PC-9 (cell line): ENCODE results near the gene SPACA5. TPM values are rescaled to one million over a fixed set of nuclear protein-coding genes. Genes with fewer than 3 reads are reported as not detected.

ENCODE experiments used
- BruUV-seq: library from RNA; stranded (reverse); fragments of 400-500 nt; replicated peaks from 2 replicates; lab custom pipeline; 2021; lab: Mats Ljungman, UMichigan
- CTCF ChIA-PET: fragments of 300-600 bp; sonication (Branson Sonifier 250); formaldehyde crosslinking; loops from one replicate; lab custom pipeline; 2022; ENCODE audit warnings: antibody characterized with exemption; lab: Charles Lee
- POLR2A ChIA-PET: fragments of 300-600 bp; sonication (Branson Sonifier 250); formaldehyde crosslinking; loops from one replicate; lab custom pipeline; 2022; ENCODE audit warnings: antibody characterized with exemption; ENCODE audit not compliant: unreplicated experiment; lab: Charles Lee
- DNase-seq, 2 experiments: peaks; one replicate each; pipeline versions ENCODE4 v3.0.0 to v3.0.0-alpha.2; 2015 to 2022; ENCODE audit warnings: mixed read lengths in 1 of 2
- H2AFZ ChIP-seq: fragments of 200-600 bp; sonication (generic); 2 replicates; pipeline ENCODE4 v1.8.1; 2017; ENCODE audit warnings: antibody characterized with exemption
- H3F3A ChIP-seq: fragments of 200-600 bp; sonication (generic); 2 replicates; pipeline ENCODE4 v1.8.1; 2017; ENCODE audit warnings: antibody characterized with exemption, mild to moderate bottlenecking, low read depth; ENCODE audit not compliant: insufficient read depth
- H3K27ac ChIP-seq: fragments of 200-600 bp; sonication (generic); 2 replicates; pipeline ENCODE4 v1.6.1; 2016; ENCODE audit warnings: mixed run types
- H3K27me3 ChIP-seq: fragments of 200-600 bp; sonication (generic); 2 replicates; pipeline ENCODE4 v1.6.1; 2016; ENCODE audit warnings: low read depth, mixed run types; ENCODE audit not compliant: insufficient read depth
- H3K36me3 ChIP-seq: fragments of 200-600 bp; sonication (generic); 2 replicates; pipeline ENCODE4 v1.6.1; 2016; ENCODE audit warnings: low read depth, mixed run types
- H3K4me1 ChIP-seq: fragments of 200-600 bp; sonication (generic); replicated peaks from 2 replicates; pipeline ENCODE4 v1.6.1; 2016; ENCODE audit warnings: mixed run types; ENCODE audit not compliant: insufficient read depth
- H3K4me2 ChIP-seq: fragments of 200-600 bp; sonication (generic); 2 replicates; pipeline ENCODE4 v1.6.1; 2017; ENCODE audit warnings: mixed run types
- H3K4me3 ChIP-seq: fragments of 200-600 bp; sonication (generic); 2 replicates; pipeline ENCODE4 v1.6.1; 2016; ENCODE audit warnings: mixed run types
- H3K79me2 ChIP-seq: fragments of 200-600 bp; sonication (generic); 2 replicates; pipeline ENCODE4 v1.6.1; 2017; ENCODE audit warnings: low read depth, mixed run types
- H3K9me2 ChIP-seq: fragments of 200-600 bp; sonication (generic); 2 replicates; pipeline ENCODE4 v1.8.1; 2017; ENCODE audit warnings: mild to moderate bottlenecking; ENCODE audit not compliant: insufficient read depth
- H3K9me3 ChIP-seq: fragments of 200-600 bp; sonication (generic); 2 replicates; pipeline ENCODE4 v1.8.1; 2016; ENCODE audit warnings: low read depth; ENCODE audit not compliant: insufficient read depth
- H4K20me1 ChIP-seq: fragments of 200-600 bp; sonication (generic); 2 replicates; pipeline ENCODE4 v1.8.1; 2017; ENCODE audit not compliant: insufficient read depth
- CTCF ChIP-seq: fragments of 200-600 bp; sonication (generic); conservative IDR thresholded peaks from 2 replicates; pipeline ENCODE4 v1.6.1; 2017; ENCODE audit warnings: mixed run types, antibody characterized with exemption, mild to moderate bottlenecking, moderate library complexity
- EZH2 ChIP-seq: fragments of 200-600 bp; sonication (generic); IDR thresholded peaks from 2 replicates; pipeline ENCODE4 v1.8.0; 2017; ENCODE audit warnings: antibody characterized with exemption, low read depth
- intact Hi-C: fragments of 100-400 bp; cut with micrococcal nuclease; formaldehyde crosslinking; loops from one replicate; pipeline ENCODE4 v1.10.0; 2022; ENCODE audit not compliant: unreplicated experiment
- total RNA-seq: library from RNA; stranded (reverse); gene quantifications from 2 replicates; pipeline ENCODE4 v1.2.3, GENCODE V29; 2021

Gene SPACA5
- total RNA-seq, 1 experiment from 2014 or later: not detected

- Histone ChIP-seq H3K9me3 (no peaks in the 10 kb centered on the region), H3K9me2 (no peaks in the 10 kb centered on the region)
These were observed 33.6 kb upstream of the SPACA5 start for GRCh38 chrX:47973235-47973634.

GRCh38 chrX:47976254-47977151 lies 30.3 kb upstream of the SPACA5 start:
- Histone ChIP-seq H4K20me1 (no peaks in the 10 kb centered on the region), H3K79me2 (no peaks in the 10 kb centered on the region), H3K36me3 (no peaks in the 10 kb centered on the region), H3K4me3 (no peak overlapping the region), H3K9me3 (no peaks in the 10 kb centered on the region), H3K4me2 (no peak overlapping the region), H3K4me1 (no peaks in the 10 kb centered on the region), H3K27me3 (no peaks in the 10 kb centered on the region), H3F3A (no peaks in the 10 kb centered on the region), H2AFZ (no peak overlapping the region), H3K9me2 (no peaks in the 10 kb centered on the region), H3K27ac (no peak overlapping the region)
- TF ChIP-seq CTCF: no peak
- TF ChIP-seq EZH2: no peak
- intact Hi-C loops: no loop called here
- no TSS peak for BruUV-seq
- ChIA-PET CTCF (no interaction called here), POLR2A (no interaction called here)
- DNase-seq: no peak

More at GRCh38 chrX:47973235-47973634, 33.6 kb upstream of the SPACA5 start:
- Histone ChIP-seq H2AFZ (no peak overlapping the region), H3K79me2 (no peaks in the 10 kb centered on the region), H3K27ac (no peak overlapping the region), H3K4me3 (no peak overlapping the region), H3F3A (no peaks in the 10 kb centered on the region), H3K4me1 (no peaks in the 10 kb centered on the region), H3K27me3 (no peaks in the 10 kb centered on the region), H4K20me1 (no peaks in the 10 kb centered on the region), H3K36me3 (no peaks in the 10 kb centered on the region), H3K4me2 (no peak overlapping the region)
- TF ChIP-seq CTCF: no peak
- TF ChIP-seq EZH2: no peak
- ChIA-PET POLR2A (no interaction called here), CTCF (no interaction called here)
- intact Hi-C loops: no loop called here
- BruUV-seq: no TSS peak
- DNase-seq: no peak

GRCh38 chrX:47991263-47992094 lies 15.3 kb upstream of the SPACA5 start:
- no peak overlapping the region for H3K27ac ChIP-seq
- no TSS peak for BruUV-seq

More at GRCh38 chrX:47991263-47992094, 15.3 kb upstream of the SPACA5 start:
- no peaks in the 10 kb centered on the region for H3K36me3 ChIP-seq
- no peak overlapping the region for H3K4me3 ChIP-seq
- no peak overlapping the region for H3K4me2 ChIP-seq
- no peaks in the 10 kb centered on the region for H3K4me1 ChIP-seq
- H2AFZ ChIP-seq: no peak overlapping the region
- H3K9me2 ChIP-seq: no peaks in the 10 kb centered on the region
- intact Hi-C loops: no loop called here
- H3K9me3 ChIP-seq: no peaks in the 10 kb centered on the region
- CTCF ChIA-PET: no interaction called here
- TF ChIP-seq EZH2: no peak
- TF ChIP-seq CTCF: no peak
- H4K20me1 ChIP-seq: no peaks in the 10 kb centered on the region
- H3K27me3 ChIP-seq: no peaks in the 10 kb centered on the region
- POLR2A ChIA-PET: no interaction called here
- DNase-seq: no peak
- no peaks in the 10 kb centered on the region for H3F3A ChIP-seq
- H3K79me2 ChIP-seq: no peaks in the 10 kb centered on the region
